ENCODE data around the gene TRPM3. TPM values are rescaled to one million over a fixed set of nuclear protein-coding genes. Genes with fewer than 3 reads are reported as not detected.

TRPM3 gene
- total RNA-seq, 1 experiment from 2014 or later, result 5.4 TPM

DNA sequence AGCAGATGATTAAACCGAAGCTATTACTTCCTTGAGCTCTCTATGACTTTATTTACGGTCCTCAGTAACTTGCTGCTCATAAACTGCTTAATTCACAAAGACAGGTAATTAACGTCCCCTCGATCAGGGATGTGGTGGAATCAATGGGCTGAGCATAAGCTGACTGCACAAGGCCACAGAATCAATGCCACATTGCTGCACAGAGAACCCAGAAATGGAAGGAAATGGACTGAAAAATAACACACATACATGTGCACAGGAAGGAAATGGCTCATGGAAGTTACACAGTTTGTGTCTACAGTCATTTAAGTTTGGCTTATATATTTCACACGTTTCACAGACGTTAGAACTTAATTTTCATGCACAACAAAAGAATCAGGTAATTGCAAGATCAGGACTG lies 588.7 kb downstream of the TRPM3 start:
- TF ChIP-seq, protein P1, sequence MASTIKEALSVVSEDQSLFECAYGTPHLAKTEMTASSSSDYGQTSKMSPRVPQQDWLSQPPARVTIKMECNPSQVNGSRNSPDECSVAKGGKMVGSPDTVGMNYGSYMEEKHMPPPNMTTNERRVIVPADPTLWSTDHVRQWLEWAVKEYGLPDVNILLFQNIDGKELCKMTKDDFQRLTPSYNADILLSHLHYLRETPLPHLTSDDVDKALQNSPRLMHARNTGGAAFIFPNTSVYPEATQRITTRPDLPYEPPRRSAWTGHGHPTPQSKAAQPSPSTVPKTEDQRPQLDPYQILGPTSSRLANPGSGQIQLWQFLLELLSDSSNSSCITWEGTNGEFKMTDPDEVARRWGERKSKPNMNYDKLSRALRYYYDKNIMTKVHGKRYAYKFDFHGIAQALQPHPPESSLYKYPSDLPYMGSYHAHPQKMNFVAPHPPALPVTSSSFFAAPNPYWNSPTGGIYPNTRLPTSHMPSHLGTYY (CRISPR knock-in tag; IDR thresholded peaks at IDR 0.05), result no peak
- TF ChIP-seq, protein P2, sequence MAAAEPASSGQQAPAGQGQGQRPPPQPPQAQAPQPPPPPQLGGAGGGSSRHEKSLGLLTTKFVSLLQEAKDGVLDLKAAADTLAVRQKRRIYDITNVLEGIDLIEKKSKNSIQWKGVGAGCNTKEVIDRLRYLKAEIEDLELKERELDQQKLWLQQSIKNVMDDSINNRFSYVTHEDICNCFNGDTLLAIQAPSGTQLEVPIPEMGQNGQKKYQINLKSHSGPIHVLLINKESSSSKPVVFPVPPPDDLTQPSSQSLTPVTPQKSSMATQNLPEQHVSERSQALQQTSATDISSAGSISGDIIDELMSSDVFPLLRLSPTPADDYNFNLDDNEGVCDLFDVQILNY (CRISPR knock-in tag; IDR thresholded peaks at IDR 0.05), result no peak
- TF ChIP-seq ZNF423 (CRISPR knock-in tag; IDR thresholded peaks at IDR 0.05) (no peak), TP53 (CRISPR knock-in tag; IDR thresholded peaks at IDR 0.05) (no peak), MYBL2 (CRISPR knock-in tag; IDR thresholded peaks at IDR 0.05) (no peak), NR3C1 (CRISPR knock-in tag; conservative IDR thresholded peaks at IDR 0.05; ENCODE audit: low read depth) (no peak), CREB1 (CRISPR knock-in tag; IDR thresholded peaks at IDR 0.05) (no peak), ZNF671 (CRISPR knock-in tag; IDR thresholded peaks at IDR 0.05) (no peak), MXD4 (CRISPR knock-in tag; IDR thresholded peaks at IDR 0.05; ENCODE audit: borderline replicate concordance) (no peak), HMGA2 (CRISPR knock-in tag; IDR thresholded peaks at IDR 0.05) (no peak), FOXJ3 (CRISPR knock-in tag; IDR thresholded peaks at IDR 0.05; ENCODE audit: borderline replicate concordance) (no peak), CREM (CRISPR knock-in tag; IDR thresholded peaks at IDR 0.05) (no peak), KAT7 (CRISPR knock-in tag; IDR thresholded peaks at IDR 0.05; ENCODE audit: borderline replicate concordance) (no peak)
- TF ChIP-seq, protein P3, sequence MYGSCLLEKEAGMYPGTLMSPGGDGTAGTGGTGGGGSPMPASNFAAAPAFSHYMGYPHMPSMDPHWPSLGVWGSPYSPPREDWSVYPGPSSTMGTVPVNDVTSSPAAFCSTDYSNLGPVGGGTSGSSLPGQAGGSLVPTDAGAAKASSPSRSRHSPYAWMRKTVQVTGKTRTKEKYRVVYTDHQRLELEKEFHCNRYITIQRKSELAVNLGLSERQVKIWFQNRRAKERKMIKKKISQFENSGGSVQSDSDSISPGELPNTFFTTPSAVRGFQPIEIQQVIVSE (CRISPR knock-in tag; IDR thresholded peaks at IDR 0.05; ENCODE audit: borderline replicate concordance), result no peak
- TF ChIP-seq, protein P4, sequence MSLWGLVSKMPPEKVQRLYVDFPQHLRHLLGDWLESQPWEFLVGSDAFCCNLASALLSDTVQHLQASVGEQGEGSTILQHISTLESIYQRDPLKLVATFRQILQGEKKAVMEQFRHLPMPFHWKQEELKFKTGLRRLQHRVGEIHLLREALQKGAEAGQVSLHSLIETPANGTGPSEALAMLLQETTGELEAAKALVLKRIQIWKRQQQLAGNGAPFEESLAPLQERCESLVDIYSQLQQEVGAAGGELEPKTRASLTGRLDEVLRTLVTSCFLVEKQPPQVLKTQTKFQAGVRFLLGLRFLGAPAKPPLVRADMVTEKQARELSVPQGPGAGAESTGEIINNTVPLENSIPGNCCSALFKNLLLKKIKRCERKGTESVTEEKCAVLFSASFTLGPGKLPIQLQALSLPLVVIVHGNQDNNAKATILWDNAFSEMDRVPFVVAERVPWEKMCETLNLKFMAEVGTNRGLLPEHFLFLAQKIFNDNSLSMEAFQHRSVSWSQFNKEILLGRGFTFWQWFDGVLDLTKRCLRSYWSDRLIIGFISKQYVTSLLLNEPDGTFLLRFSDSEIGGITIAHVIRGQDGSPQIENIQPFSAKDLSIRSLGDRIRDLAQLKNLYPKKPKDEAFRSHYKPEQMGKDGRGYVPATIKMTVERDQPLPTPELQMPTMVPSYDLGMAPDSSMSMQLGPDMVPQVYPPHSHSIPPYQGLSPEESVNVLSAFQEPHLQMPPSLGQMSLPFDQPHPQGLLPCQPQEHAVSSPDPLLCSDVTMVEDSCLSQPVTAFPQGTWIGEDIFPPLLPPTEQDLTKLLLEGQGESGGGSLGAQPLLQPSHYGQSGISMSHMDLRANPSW (CRISPR knock-in tag; conservative IDR thresholded peaks at IDR 0.05; ENCODE audit: low read depth), result no peak
- TF ChIP-seq, protein P5, sequence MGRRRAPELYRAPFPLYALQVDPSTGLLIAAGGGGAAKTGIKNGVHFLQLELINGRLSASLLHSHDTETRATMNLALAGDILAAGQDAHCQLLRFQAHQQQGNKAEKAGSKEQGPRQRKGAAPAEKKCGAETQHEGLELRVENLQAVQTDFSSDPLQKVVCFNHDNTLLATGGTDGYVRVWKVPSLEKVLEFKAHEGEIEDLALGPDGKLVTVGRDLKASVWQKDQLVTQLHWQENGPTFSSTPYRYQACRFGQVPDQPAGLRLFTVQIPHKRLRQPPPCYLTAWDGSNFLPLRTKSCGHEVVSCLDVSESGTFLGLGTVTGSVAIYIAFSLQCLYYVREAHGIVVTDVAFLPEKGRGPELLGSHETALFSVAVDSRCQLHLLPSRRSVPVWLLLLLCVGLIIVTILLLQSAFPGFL (CRISPR knock-in tag; IDR thresholded peaks at IDR 0.05; ENCODE audit: borderline replicate concordance), result no peak
- TF ChIP-seq, protein P6, sequence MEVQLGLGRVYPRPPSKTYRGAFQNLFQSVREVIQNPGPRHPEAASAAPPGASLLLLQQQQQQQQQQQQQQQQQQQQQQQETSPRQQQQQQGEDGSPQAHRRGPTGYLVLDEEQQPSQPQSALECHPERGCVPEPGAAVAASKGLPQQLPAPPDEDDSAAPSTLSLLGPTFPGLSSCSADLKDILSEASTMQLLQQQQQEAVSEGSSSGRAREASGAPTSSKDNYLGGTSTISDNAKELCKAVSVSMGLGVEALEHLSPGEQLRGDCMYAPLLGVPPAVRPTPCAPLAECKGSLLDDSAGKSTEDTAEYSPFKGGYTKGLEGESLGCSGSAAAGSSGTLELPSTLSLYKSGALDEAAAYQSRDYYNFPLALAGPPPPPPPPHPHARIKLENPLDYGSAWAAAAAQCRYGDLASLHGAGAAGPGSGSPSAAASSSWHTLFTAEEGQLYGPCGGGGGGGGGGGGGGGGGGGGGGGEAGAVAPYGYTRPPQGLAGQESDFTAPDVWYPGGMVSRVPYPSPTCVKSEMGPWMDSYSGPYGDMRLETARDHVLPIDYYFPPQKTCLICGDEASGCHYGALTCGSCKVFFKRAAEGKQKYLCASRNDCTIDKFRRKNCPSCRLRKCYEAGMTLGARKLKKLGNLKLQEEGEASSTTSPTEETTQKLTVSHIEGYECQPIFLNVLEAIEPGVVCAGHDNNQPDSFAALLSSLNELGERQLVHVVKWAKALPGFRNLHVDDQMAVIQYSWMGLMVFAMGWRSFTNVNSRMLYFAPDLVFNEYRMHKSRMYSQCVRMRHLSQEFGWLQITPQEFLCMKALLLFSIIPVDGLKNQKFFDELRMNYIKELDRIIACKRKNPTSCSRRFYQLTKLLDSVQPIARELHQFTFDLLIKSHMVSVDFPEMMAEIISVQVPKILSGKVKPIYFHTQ (CRISPR knock-in tag; IDR thresholded peaks at IDR 0.05), result no peak
- POLR2A ChIA-PET, result no interaction called here
- H3K27me3 Mint-ChIP-seq (ENCODE audit: low read depth), result no peaks in the 10 kb centered on the region
- H3K4me3 Mint-ChIP-seq, result no peak overlapping the region
- no peak for DNase-seq (ENCODE audit: low spot score)
- H3K4me1 Mint-ChIP-seq, result peaks cover 26% of the 10 kb centered on the region
- CTCF ChIA-PET, result interaction anchor here (0.7 kb wide), 1 partner anchor 69 kb away, joined by 3 read pairs; no protein-coding TSS in a partner anchor
- H3K27ac Mint-ChIP-seq, result no peak overlapping the region
- ATAC-seq, result no peak
- H3K9me3 Mint-ChIP-seq, result peaks cover 4% of the 10 kb centered on the region; the same call in 1 of the 2 replicates
- no peaks in the 10 kb centered on the region for H3K36me3 Mint-ChIP-seq

Data from WTC11 (cell line).